ENCODE data around the gene NALCN. TPM values are rescaled to one million over a fixed set of nuclear protein-coding genes. Genes with fewer than 3 reads are reported as not detected.

Gene NALCN
- total RNA-seq, 1 donor from 2014 or later = not detected

DNA sequence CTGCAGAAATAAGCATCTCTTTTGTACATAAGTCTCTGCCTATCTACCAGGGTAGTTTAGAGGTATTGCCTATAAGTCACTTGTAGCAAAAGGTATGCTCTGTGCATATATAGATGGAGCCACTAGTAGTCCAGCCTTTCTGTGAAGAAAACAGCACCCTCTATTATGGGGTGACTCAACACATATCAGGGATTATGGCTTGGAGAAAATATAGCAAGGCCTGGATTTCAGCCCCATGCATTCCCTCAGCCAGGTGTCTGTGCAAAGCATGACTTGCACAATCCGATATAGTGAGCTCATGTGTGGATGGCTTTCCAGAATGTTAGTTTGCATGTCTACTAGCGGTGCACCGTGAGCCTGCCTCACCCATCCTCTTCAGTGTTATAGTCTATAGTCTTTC lies 13.4 kb upstream of the NALCN start:
- no peaks in the 10 kb centered on the region for H3K9me3 Mint-ChIP-seq (ENCODE audit: unreplicated experiment)
- DNase-seq (ENCODE audit: low spot score) = no peak
- H3K36me3 Mint-ChIP-seq (ENCODE audit: low read depth, unreplicated experiment) = no peaks in the 10 kb centered on the region
- TF ChIP-seq, protein P1, sequence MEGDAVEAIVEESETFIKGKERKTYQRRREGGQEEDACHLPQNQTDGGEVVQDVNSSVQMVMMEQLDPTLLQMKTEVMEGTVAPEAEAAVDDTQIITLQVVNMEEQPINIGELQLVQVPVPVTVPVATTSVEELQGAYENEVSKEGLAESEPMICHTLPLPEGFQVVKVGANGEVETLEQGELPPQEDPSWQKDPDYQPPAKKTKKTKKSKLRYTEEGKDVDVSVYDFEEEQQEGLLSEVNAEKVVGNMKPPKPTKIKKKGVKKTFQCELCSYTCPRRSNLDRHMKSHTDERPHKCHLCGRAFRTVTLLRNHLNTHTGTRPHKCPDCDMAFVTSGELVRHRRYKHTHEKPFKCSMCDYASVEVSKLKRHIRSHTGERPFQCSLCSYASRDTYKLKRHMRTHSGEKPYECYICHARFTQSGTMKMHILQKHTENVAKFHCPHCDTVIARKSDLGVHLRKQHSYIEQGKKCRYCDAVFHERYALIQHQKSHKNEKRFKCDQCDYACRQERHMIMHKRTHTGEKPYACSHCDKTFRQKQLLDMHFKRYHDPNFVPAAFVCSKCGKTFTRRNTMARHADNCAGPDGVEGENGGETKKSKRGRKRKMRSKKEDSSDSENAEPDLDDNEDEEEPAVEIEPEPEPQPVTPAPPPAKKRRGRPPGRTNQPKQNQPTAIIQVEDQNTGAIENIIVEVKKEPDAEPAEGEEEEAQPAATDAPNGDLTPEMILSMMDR (IDR thresholded peaks at IDR 0.05; ENCODE audit: unreplicated experiment) = no peak
- no peak overlapping the region for H3K4me3 Mint-ChIP-seq (ENCODE audit: unreplicated experiment)
- H3K4me1 Mint-ChIP-seq (ENCODE audit: unreplicated experiment) = no peaks in the 10 kb centered on the region
- H3K27me3 Mint-ChIP-seq (ENCODE audit: unreplicated experiment) = no peaks in the 10 kb centered on the region
- H3K27ac Mint-ChIP-seq (ENCODE audit: unreplicated experiment) = no peak overlapping the region

DNA sequence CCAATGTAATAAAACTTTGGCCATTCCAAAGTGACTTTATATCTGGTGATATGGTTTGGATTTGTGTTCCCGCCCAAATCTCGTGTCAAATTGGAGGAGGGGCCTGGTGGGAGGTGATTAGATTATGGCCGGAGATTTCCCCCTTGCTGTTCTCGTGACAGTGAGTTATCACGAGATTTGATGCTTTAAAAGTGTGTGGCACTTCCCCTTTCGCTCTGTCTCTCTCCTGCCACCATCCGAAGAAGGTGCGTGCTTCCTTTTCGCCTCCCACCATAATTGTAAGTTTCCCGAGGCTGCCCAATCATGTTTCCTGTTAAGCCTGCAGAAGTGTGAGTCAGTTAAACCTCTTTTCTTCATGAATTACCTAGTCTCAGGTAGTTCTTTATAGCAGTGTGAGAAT lies 9.3 kb upstream of the NALCN start:
- H3K27me3 Mint-ChIP-seq (ENCODE audit: unreplicated experiment) = no peaks in the 10 kb centered on the region
- no peaks in the 10 kb centered on the region for H3K9me3 Mint-ChIP-seq (ENCODE audit: unreplicated experiment)
- TF ChIP-seq, protein P1 (IDR thresholded peaks at IDR 0.05; ENCODE audit: unreplicated experiment) = no peak
- no peak for DNase-seq (ENCODE audit: low spot score)
- no peak overlapping the region for H3K4me3 Mint-ChIP-seq (ENCODE audit: unreplicated experiment)
- no peaks in the 10 kb centered on the region for H3K36me3 Mint-ChIP-seq (ENCODE audit: low read depth, unreplicated experiment)
- no peak overlapping the region for H3K27ac Mint-ChIP-seq (ENCODE audit: unreplicated experiment)
- no peaks in the 10 kb centered on the region for H3K4me1 Mint-ChIP-seq (ENCODE audit: unreplicated experiment)

DNA sequence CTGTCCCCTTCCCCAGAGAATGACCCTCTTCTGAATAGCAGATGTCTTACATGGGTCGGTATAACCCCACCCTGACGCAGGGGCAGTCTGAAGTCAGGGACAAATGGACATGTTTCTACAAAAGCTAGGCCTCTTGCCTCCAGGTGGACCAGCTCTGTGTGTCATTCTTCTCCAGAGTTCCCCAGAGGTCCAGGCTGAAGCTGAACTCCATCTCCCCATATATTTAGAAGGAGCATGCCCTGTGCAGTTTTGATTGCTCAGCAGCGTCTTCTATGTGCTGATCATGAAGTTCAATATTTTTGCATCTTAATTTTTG lies 8.8 kb upstream of the NALCN start:
- DNase-seq (ENCODE audit: low spot score) = no peak
- no peak overlapping the region for H3K27ac Mint-ChIP-seq (ENCODE audit: unreplicated experiment)
- TF ChIP-seq, protein P1 (IDR thresholded peaks at IDR 0.05; ENCODE audit: unreplicated experiment) = no peak
- no peaks in the 10 kb centered on the region for H3K4me1 Mint-ChIP-seq (ENCODE audit: unreplicated experiment)
- no peaks in the 10 kb centered on the region for H3K9me3 Mint-ChIP-seq (ENCODE audit: unreplicated experiment)
- H3K4me3 Mint-ChIP-seq (ENCODE audit: unreplicated experiment) = no peak overlapping the region
- H3K36me3 Mint-ChIP-seq (ENCODE audit: low read depth, unreplicated experiment) = no peaks in the 10 kb centered on the region
- no peaks in the 10 kb centered on the region for H3K27me3 Mint-ChIP-seq (ENCODE audit: unreplicated experiment)

DNA sequence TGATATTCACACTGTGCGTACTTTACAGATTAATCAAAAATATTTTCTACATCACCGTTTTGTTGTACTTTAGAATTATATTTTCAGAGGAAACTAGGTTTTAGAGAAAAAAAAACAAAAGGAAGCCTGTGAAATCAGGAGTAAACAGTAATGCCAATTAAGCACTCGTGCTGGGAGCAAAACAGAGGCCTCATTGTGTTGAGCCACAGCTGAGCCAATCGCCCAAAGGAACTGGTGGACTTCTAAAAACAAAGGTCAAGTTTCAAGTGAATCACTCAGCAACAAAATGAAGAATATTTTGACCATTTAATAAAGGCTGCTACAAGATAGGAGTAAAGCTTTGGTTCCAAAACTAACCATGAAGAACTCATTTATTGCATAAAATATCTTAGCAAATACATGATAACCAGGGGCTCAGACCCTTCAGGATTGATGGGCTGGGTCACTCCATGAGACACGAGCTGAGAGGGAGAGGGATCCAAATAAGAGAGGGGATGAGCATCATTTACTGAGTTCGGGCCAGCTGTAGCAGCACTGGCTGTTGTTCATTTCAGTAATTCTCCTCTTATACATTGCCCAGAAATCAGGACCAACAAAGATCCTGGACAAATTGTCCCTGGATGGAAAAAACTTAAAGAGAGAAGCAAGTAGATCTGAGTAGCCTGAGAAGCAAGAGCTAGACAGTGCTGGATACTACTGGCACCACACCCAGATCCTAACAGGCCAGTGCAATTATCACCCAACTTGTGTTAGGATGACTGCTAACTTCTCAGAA lies 8.3 kb upstream of the NALCN start:
- Mint-ChIP-seq H3K4me3 (ENCODE audit: unreplicated experiment) (no peak overlapping the region), H3K36me3 (ENCODE audit: low read depth, unreplicated experiment) (no peaks in the 10 kb centered on the region), H3K27me3 (ENCODE audit: unreplicated experiment) (no peaks in the 10 kb centered on the region), H3K27ac (ENCODE audit: unreplicated experiment) (no peak overlapping the region), H3K9me3 (ENCODE audit: unreplicated experiment) (no peaks in the 10 kb centered on the region), H3K4me1 (ENCODE audit: unreplicated experiment) (no peaks in the 10 kb centered on the region)
- TF ChIP-seq, protein P1 (IDR thresholded peaks at IDR 0.05; ENCODE audit: unreplicated experiment) = no peak
- no peak for DNase-seq (ENCODE audit: low spot score)

DNA sequence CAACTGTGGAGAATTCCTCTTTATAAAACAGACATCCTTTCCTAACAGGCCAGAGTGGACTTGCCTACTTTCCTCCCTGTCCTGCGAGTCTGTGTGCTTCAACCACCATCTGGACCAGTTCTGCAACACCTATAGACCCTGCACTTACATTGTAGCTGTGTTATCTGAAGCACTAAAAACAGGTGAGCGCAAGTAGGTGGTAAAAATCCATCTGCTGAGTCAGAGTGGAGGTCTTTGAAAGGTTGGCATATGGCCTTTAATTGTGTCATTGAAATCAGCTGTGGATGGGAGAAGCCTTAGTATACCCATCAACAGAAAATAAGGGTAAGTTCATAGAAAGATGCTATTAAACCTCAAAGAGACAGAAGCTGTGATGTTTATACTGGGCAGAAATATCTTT lies 7.6 kb upstream of the NALCN start:
- Mint-ChIP-seq H3K9me3 (ENCODE audit: unreplicated experiment) (no peaks in the 10 kb centered on the region), H3K4me3 (ENCODE audit: unreplicated experiment) (no peak overlapping the region)

More for the DNA sequence above, 7.6 kb upstream of the NALCN start:
- DNase-seq (ENCODE audit: low spot score) = no peak
- no peak overlapping the region for H3K27ac Mint-ChIP-seq (ENCODE audit: unreplicated experiment)
- TF ChIP-seq, protein P1 (IDR thresholded peaks at IDR 0.05; ENCODE audit: unreplicated experiment) = no peak
- no peaks in the 10 kb centered on the region for H3K4me1 Mint-ChIP-seq (ENCODE audit: unreplicated experiment)
- peaks cover 1% of the 10 kb centered on the region for H3K27me3 Mint-ChIP-seq (ENCODE audit: unreplicated experiment)
- H3K36me3 Mint-ChIP-seq (ENCODE audit: low read depth, unreplicated experiment) = no peaks in the 10 kb centered on the region

Measured in endothelial cell (in vitro differentiated cells).